ENCODE results near the gene BMP7.

The BMP7 gene

GRCh38 chr20:57211406-57211805, 55.0 kb downstream of the BMP7 start:
- no peak for TF ChIP-seq ZFP3 (CRISPR knock-in tag; IDR thresholded peaks at IDR 0.05)
- TF ChIP-seq PATZ1 (CRISPR knock-in tag; IDR thresholded peaks at IDR 0.05; ENCODE audit: borderline replicate concordance), result no peak
- TF ChIP-seq ZC3H10 (CRISPR knock-in tag; IDR thresholded peaks at IDR 0.05), result no peak
- TF ChIP-seq TSHZ2 (CRISPR knock-in tag; IDR thresholded peaks at IDR 0.05), result no peak
- TF ChIP-seq ZFP30 (CRISPR knock-in tag; IDR thresholded peaks at IDR 0.05), result no peak
- TF ChIP-seq ZNF8 (CRISPR knock-in tag; IDR thresholded peaks at IDR 0.05), result no peak
- TF ChIP-seq ARNTL (CRISPR knock-in tag; IDR thresholded peaks at IDR 0.05; ENCODE audit: borderline replicate concordance, low read depth), result no peak
- TF ChIP-seq TCF4 (CRISPR knock-in tag; IDR thresholded peaks at IDR 0.05; ENCODE audit: borderline replicate concordance), result no peak
- ATAC-seq, result no peak

GRCh38 chr20:57210911-57211280, 55.5 kb downstream of the BMP7 start:
- ATAC-seq, result no peak
- no peak for TF ChIP-seq TCF4 (CRISPR knock-in tag; IDR thresholded peaks at IDR 0.05; ENCODE audit: borderline replicate concordance)
- no peak for TF ChIP-seq ZFP30 (CRISPR knock-in tag; IDR thresholded peaks at IDR 0.05)
- no peak for TF ChIP-seq ISL1 (CRISPR knock-in tag; IDR thresholded peaks at IDR 0.05)
- no peak for TF ChIP-seq CSRNP3 (CRISPR knock-in tag; IDR thresholded peaks at IDR 0.05)
- no peak for TF ChIP-seq ARNTL (CRISPR knock-in tag; IDR thresholded peaks at IDR 0.05; ENCODE audit: borderline replicate concordance, low read depth)
- TF ChIP-seq POU6F1 (CRISPR knock-in tag; IDR thresholded peaks at IDR 0.05; ENCODE audit: borderline replicate concordance, low read depth), result no peak
- no peak for TF ChIP-seq ZFP3 (CRISPR knock-in tag; IDR thresholded peaks at IDR 0.05)
- TF ChIP-seq PPARA (CRISPR knock-in tag; IDR thresholded peaks at IDR 0.05; ENCODE audit: borderline replicate concordance), result no peak
- no peak for TF ChIP-seq SNAI2 (CRISPR knock-in tag; IDR thresholded peaks at IDR 0.05)
- TF ChIP-seq RARB (CRISPR knock-in tag; IDR thresholded peaks at IDR 0.05), result no peak
- TF ChIP-seq ZNF565 (CRISPR knock-in tag; conservative IDR thresholded peaks at IDR 0.05; ENCODE audit: low read depth), result no peak
- no peak for TF ChIP-seq CSDC2 (CRISPR knock-in tag; IDR thresholded peaks at IDR 0.05)
- no peak for TF ChIP-seq ZNF8 (CRISPR knock-in tag; IDR thresholded peaks at IDR 0.05)
- TF ChIP-seq PATZ1 (CRISPR knock-in tag; IDR thresholded peaks at IDR 0.05; ENCODE audit: borderline replicate concordance), result no peak
- TF ChIP-seq GLIS3 (CRISPR knock-in tag; IDR thresholded peaks at IDR 0.05), result no peak
- no peak for TF ChIP-seq BACH2 (CRISPR knock-in tag; IDR thresholded peaks at IDR 0.05; ENCODE audit: borderline replicate concordance)

GRCh38 chr20:57210054-57210910, 56.2 kb downstream of the BMP7 start:
- no peak for ATAC-seq
- TF ChIP-seq GLIS3 (CRISPR knock-in tag; IDR thresholded peaks at IDR 0.05), result no peak
- TF ChIP-seq ZFP30 (CRISPR knock-in tag; IDR thresholded peaks at IDR 0.05), result no peak
- no peak for TF ChIP-seq ZNF565 (CRISPR knock-in tag; conservative IDR thresholded peaks at IDR 0.05; ENCODE audit: low read depth)
- TF ChIP-seq PPARA (CRISPR knock-in tag; IDR thresholded peaks at IDR 0.05; ENCODE audit: borderline replicate concordance), result no peak
- no peak for TF ChIP-seq CSRNP3 (CRISPR knock-in tag; IDR thresholded peaks at IDR 0.05)
- TF ChIP-seq TSHZ2 (CRISPR knock-in tag; IDR thresholded peaks at IDR 0.05), result no peak
- no peak for TF ChIP-seq TCF4 (CRISPR knock-in tag; IDR thresholded peaks at IDR 0.05; ENCODE audit: borderline replicate concordance)
- TF ChIP-seq RARB (CRISPR knock-in tag; IDR thresholded peaks at IDR 0.05), result no peak
- TF ChIP-seq OSR1 (CRISPR knock-in tag; IDR thresholded peaks at IDR 0.05), result no peak
- TF ChIP-seq ZC3H10 (CRISPR knock-in tag; IDR thresholded peaks at IDR 0.05), result no peak
- TF ChIP-seq ZNF70 (CRISPR knock-in tag; IDR thresholded peaks at IDR 0.05), result no peak
- no peak for TF ChIP-seq BACH2 (CRISPR knock-in tag; IDR thresholded peaks at IDR 0.05; ENCODE audit: borderline replicate concordance)
